Epithelial cell of prostate (primary cell): ENCODE results near the gene DRG2.

Experiments
- DNase-seq: peaks from one replicate; pipeline ENCODE4 v3.0.0-alpha.2; 2011; ENCODE audit warnings: low read depth, low spot score
- H3K27ac ChIP-seq: fragments of 450-650 bp; 2 replicates; pipeline ENCODE4 v1.5.1; 2017; ENCODE audit warnings: mild to moderate bottlenecking

The DRG2 gene

DNA sequence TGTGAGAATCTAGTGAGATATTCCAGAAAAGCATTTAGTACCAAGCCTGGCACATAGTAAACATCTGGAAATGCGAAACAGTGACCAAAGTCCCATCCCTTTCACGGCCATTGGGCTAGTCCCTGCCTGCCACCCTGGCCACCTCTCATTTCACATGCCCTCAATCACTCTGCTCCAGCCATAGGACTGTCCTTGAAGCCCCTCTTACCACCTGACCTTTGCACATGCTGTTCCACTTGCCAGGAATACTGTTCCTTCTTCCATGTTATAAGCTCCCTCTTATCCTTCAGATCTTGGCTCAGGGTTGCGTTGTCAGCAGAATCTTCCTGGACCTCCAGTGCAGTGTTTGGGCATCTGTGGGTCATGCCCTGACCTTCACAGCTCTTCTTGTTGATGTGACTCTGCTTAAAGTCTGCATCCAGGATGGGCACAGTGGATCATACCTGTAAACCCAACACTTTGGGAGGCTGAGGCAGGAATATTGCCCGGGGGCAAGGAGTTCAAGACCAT is 22.9 kb downstream of the DRG2 start:
- H3K27ac ChIP-seq, result no peak overlapping the region

DNA sequence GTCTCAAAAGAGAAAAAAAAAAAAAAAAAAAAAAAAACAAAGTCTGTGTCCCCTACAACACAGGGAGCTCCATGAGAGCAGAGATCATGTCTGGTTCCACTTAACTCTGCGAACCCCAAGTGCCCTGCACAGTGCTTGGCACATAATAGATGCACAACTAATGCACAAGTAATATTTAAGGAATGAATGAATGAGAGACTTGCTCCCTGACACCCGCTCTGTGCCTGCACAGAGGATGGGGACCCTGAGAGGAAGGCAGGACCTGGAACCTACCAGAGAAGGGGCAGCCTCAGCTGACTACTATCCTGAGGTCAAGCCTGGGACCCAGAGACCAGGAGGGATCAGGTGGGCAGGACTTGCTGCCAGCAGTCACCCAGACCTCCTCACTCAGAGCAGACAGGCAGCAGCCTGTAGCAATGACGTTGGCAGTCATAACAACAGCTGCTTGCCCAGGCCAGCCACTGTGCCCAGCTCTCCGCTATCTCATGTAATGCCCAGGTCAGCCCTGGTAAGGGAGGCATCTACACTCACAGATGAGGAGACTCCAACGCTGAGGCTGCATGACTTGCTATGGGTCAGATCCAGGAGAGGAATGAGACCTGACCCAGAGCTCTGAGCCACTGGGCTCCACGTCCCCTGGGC is 23.7 kb downstream of the DRG2 start:
- no peak for DNase-seq
- no peak overlapping the region for H3K27ac ChIP-seq

More for the DNA sequence above, 22.9 kb downstream of the DRG2 start:
- DNase-seq, result no peak

DNA sequence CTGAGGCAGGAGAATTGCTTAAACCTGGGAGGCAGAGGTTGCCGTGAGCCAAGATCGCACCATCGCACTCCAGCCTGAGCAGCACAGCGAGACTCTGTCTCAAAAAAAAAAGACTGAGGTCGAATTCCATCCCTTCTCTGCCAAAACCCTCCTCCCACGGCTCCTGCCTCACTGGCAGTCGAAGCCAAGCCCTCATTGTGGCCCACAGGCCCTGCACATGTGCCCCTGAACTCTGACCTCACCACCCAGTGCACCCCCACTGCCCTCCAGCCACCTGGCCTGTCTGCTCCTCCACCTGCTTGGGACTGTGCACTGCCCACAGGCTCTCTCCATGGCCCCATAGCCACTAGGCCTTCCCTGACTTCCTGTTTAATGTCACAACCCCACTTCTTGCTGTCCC is 27.8 kb downstream of the DRG2 start:
- no peak for DNase-seq
- no peak overlapping the region for H3K27ac ChIP-seq

DNA sequence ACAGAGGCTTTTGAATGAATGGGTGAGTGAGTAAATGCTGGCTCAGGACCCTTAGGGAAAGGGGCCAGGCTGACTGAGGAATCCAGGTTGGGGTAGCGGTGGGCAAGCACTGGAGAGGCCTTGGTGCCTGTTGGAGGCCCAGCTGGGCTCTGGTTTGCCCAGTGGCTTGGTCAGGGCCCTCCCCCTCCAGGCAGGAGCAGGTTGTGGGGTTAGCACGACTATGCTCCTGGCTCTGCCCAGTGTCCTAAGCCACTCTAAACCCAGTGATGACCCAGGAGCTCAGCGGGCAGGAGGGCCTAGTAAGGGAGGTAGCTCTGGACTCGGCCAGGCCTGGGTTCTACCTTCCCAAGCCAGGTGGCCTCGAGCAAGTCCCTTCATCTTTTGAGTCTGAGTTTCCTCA is 28.3 kb downstream of the DRG2 start:
- no peak for DNase-seq
- no peak overlapping the region for H3K27ac ChIP-seq

DNA sequence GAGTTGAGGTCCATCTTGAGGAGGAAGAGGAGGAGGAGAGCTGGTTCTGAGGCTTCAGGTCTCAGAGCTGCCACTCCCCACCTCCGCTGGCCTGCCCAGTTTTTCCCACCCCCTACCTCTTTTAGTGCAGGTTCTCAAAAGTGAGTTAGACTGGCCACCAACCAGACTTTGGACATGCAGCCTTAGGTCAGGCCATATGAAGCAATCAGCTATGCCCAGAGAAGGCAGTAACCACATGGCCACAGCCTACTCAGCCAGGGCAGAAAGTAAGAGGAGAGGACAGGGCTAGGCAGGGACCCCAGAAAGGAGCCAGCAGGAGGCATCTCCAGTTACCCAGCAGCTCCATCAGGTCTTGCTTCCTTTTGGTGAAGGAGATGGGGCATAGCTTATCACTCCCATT is 29.8 kb downstream of the DRG2 start:
- H3K27ac ChIP-seq, result no peak overlapping the region
- no peak for DNase-seq

DNA sequence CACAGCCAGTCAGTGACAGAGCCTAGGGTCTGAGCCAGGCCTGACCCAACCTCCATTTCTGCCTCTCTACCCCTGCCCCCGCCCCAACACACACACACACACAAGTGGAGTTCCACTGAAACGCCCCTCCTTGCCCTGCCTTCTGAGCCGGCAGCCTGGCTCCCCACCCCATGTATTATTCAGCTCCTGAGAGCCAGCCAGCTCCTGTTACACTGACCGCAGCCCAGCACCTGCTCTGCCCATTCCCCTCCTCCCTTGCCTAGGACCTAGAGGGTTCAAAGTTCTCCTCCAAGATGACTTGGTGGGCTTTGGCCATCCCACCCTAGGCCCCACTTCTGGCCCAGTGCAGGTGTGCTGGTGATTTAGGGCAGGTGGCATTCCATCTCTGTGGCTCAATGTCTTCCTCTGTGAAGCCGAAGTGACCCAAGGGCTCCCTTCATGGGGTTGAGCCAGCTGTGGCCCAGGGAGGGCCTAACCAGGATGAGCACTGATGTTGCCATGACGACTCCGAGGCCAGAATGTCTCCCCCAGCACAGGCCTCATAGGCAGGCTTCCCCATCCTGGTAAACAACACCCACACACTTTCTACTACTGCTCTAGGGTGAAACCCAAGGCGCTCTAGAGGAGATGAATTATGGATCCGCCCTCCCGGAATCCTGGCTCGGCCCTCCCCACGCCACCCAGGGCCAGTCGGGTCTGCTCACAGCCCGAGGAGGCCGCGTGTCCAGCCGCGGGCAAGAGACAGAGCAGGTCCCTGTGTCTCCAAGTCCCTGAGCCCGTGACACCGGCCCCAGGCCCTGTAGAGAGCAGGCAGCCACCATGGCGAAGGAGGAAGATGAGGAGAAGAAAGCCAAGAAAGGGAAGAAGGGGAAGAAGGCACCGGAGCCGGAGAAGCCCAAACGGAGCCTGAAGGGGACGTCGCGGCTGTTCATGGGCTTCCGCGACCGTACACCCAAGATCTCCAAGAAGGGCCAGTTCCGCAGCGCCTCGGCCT is 30.5 kb downstream of the DRG2 start:
- no peak overlapping the region for H3K27ac ChIP-seq
- no peak for DNase-seq

DNA sequence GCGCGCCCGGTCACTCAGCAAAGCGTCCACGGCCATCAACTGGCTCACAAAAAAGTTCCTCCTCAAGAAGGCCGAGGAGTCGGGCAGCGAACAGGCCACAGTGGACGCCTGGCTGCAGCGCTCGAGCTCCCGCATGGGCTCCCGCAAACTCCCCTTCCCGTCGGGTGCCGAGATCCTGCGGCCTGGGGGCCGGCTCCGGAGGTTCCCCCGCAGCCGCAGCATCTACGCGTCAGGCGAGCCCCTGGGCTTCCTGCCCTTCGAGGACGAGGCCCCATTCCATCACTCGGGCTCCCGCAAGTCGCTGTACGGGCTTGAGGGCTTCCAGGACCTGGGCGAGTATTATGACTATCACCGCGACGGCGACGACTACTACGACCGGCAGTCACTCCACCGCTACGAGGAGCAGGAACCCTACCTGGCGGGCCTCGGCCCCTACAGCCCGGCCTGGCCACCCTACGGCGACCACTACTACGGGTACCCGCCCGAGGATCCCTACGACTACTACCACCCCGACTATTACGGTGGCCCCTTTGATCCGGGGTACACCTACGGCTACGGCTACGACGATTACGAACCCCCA is 31.5 kb downstream of the DRG2 start:
- DNase-seq, result no peak
- H3K27ac ChIP-seq, result no peak overlapping the region

DNA sequence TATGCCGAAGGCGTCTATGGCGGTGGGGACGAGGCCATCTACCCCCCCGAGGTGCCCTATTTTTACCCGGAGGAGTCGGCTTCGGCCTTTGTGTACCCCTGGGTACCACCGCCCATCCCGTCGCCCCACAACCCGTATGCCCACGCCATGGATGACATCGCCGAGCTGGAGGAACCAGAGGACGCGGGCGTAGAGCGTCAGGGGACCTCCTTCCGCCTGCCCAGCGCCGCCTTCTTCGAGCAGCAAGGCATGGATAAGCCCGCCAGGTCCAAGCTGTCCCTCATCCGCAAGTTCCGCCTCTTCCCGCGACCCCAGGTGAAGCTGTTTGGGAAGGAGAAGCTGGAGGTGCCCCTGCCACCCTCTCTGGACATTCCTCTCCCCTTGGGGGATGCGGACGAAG is 32.2 kb downstream of the DRG2 start:
- H3K27ac ChIP-seq, result no peak overlapping the region
- DNase-seq, result no peak

DNA sequence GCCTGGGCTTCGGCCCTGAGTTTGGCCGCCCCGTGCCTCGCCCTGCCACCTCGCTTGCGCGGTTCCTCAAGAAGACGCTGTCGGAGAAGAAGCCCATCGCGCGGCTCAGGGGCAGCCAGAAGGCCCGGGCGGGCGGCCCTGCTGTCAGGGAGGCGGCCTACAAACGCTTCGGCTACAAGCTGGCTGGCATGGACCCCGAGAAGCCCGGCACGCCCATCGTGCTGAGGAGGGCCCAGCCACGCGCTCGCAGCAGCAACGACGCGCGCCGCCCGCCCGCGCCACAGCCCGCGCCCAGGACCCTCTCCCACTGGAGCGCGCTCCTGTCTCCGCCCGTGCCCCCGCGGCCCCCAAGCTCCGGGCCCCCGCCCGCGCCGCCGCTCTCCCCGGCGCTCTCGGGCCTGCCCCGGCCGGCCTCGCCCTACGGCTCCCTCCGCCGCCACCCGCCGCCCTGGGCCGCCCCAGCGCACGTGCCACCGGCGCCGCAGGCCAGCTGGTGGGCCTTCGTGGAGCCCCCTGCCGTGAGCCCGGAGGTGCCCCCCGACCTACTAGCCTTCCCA is 32.8 kb downstream of the DRG2 start:
- no peak overlapping the region for H3K27ac ChIP-seq
- DNase-seq, result no peak

DNA sequence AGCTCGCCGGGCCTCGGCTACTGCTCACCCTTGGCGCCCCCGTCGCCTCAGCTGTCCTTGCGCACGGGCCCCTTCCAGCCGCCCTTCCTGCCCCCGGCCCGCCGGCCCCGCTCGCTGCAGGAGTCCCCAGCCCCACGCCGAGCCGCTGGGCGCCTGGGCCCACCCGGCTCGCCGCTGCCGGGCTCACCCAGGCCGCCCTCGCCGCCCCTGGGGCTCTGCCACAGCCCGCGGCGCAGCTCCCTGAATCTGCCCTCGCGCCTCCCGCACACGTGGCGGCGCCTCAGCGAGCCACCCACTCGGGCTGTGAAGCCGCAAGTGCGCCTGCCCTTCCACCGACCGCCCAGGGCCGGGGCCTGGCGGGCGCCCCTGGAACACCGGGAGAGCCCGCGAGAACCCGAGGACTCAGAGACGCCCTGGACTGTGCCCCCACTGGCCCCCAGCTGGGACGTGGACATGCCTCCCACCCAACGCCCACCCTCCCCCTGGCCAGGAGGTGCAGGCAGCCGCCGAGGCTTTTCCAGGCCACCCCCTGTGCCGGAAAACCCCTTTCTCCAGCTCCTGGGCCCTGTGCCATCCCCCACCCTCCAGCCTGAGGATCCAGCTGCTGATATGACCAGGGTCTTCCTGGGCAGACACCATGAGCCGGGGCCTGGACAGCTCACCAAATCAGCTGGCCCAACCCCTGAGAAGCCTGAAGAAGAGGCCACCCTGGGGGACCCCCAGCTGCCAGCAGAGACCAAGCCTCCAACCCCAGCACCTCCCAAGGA is 33.6 kb downstream of the DRG2 start:
- no peak for DNase-seq
- H3K27ac ChIP-seq, result no peak overlapping the region

DNA sequence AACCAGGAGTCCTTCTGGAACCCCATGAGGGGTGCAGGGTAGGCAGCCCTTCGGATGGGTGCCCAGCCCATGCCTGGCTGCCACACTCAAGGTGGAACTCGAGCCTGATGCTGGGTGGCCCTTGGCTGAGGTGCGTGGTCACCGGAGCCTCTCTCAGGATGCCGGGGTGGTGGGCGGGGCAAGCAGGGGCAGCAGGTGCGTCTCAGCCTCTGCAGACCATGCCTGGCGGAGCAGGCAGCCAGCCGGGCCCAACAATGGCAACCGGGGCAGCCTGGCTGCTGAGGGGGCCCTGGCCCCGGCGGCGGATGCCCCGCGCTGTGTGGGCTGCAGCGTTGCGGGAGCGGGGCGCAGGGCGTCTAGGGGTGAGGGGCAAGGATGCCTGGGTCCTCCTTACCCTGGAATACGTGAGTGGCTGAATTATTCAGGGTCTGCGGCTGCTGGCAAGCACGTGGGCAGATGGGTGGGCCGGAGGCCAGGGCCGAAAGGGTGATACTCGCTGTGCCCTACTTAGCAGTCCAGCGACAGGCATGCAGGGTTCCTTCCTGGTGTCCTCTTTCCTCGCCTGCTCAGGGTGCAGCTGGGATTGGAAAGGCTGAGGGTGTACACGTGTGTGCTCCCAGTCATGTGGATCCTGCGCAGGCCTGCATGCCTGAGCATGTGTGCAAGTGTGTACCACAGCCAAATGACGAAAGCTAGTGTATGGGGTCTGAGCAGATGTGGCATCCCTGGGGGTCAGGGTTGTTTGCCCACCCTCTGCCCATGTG is 35.4 kb downstream of the DRG2 start:
- no peak overlapping the region for H3K27ac ChIP-seq
- no peak for DNase-seq

DNA sequence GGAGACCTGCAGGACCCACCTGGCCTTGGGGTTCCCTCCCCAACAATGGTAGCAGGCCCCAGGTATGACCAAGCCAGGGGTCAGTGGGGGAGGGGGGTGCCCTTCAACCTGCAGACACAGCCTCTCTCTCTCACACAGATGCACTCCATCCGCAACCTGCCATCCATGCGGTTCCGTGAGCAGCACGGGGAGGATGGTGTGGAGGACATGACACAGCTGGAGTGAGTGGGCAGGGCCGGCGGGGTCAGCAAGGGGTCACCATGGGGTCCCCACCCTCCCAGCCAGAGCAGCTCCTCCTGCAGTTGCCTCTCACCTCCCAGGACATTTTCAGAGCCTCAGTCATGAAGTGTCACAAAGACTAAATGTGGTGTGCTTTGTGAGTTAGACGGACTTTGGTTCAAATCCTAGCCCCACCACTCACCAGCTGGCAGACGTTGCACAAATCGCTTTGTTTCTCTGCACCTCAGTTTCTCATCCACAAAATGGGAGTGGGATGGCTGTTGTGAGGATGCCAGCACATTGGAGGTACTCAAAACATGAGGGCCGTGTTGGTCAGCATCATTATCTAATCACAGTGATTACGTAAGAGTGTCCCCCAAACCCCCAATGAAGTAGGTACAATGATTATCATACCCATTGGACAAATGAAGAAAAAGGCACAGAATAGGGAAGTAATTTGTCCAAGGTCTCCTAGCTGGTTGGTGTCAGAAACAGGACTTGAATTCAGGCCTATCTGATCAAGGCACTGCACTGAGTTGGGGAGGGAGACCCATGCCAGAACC is 36.8 kb downstream of the DRG2 start:
- no peak overlapping the region for H3K27ac ChIP-seq
- no peak for DNase-seq

DNA sequence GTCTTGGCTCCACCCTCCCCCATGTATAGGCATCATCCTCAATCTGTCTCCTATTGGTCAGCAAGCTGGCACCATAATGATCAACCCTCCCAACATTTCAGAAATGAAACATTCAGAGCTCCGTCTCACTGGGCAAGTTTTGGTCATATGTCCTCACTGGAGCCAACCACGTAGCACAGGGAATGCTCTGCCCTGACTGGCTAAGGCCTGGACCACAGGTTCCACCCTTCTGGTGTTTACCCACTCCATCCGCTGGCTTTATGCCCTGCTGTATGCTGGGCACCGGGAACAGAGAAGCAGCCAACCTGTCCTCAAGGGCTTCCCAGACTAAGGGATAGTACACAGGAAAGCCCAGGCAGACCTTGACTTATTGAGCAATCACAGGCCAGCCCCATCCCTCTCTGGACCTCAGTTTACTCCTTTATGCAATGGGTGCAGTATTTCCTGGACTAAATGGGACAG is 41.3 kb downstream of the DRG2 start:
- peak; percentile 80 for DNase-seq
- no peak overlapping the region for H3K27ac ChIP-seq

DNA sequence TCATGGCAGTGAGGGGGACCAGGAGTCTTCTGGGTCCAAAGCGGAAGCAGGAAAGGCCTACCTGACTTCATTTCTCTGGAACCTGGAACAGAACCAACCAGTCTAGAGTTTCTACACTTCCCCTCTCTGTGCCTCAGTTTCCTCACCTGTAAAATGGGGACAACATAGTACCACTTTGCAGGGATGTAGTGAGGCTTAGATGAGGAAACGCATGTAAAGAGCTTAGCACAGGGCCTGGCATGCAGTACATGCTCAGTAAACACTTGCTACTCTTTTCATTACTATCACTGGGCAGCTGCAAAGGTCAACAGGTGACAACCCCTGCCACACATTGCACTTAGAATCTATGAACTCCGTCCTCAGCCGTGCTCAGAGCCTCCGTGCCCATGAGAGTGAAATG is 45.0 kb downstream of the DRG2 start:
- no peak for DNase-seq
- no peak overlapping the region for H3K27ac ChIP-seq

DNA sequence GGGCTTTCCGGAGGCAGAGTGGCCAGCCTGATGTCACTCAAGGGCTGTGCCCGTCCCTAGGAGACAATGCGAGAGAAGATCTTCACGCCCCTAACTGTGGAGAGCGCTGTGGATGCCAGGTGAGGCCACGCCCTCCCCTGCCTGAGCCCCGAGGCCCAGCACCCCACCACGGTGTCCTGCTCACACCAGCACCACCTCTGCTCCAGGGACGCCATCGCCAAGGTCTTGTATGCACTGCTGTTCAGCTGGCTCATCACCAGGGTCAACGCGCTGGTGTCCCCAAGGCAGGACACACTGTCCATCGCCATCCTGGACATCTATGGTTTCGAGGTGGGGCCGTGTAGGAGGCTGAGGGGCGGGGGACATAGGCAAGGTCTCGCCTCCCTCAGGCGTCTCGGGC is 48.6 kb downstream of the DRG2 start:
- no peak overlapping the region for H3K27ac ChIP-seq
- DNase-seq, result no peak

DNA sequence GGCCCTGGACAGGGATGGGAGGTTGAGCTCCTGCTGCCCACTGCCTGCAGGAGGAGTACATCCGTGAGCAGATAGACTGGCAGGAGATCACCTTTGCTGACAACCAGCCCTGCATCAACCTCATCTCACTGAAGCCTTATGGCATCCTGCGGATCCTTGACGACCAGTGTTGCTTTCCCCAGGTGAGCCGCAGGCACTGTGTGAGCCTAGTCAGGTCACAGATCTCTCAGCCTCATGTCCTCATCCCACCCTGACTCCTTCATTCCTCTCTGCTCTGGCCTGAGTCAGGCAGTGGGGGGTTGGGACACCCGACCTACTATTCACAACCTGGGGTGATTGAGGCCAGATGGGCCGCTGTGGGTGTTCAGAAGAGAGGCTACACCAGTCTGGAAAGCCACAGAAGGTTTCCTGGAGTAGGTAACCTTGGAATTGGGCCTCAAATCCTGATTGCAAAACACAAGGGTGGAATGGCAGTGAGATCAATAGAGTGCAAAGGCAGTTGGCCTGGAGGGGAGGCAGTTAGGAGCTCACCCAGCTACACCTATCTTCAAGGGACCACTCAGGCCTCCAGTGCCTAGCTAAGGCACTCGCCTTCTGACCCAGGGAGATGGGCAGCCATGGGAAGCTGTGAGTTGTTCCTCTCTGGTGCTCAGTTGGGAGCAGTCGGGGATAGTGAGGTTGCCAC is 50.5 kb downstream of the DRG2 start:
- DNase-seq, result no peak
- no peak overlapping the region for H3K27ac ChIP-seq

DNA sequence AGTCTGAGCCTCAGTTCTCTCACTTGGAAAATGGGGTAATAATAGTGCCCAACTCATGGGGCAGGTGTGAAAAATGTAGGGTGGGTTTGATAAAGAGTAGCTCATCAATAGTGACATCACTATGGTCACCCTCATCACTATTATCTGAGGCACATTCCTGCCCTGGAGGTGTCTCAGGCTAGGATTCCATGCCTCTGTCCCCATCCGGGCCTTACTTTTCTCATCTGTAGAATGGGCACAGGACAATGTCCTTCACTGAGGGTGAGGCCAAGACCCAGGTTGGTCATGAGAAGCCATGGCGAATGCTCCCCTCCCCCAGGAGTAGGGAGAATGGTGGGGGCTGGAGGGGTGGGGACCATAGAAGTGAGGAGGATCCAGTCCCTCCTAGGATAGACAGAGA is 51.3 kb downstream of the DRG2 start:
- no peak overlapping the region for H3K27ac ChIP-seq
- DNase-seq, result no peak

DNA sequence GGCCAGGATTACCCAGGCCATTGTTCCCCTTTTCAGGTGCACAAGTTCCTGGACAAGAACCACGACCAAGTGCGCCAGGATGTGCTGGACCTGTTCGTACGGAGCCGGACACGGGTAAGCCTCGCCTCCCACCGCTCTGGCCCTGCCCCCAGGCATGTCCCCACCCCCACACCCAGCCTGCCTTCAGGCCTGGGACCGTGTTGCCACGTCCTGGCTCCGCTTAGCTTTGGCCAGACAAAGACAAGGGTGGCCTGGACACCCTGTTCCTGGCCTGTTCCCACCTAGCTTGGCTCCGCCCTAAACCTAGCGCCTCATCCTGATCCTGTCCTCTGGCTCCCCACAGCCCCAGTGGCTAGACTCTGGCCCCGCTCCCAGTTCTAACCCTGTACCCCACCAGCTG is 51.8 kb downstream of the DRG2 start:
- no peak overlapping the region for H3K27ac ChIP-seq
- no peak for DNase-seq
